Skeletal muscle tissue (tissue), 1 donor: ENCODE data around the gene TUBA1C. TPM values are rescaled to one million over a fixed set of nuclear protein-coding genes. Genes with fewer than 3 reads are reported as not detected.

Source experiments
- total RNA-seq: library from RNA; depleted of rRNA; stranded (reverse); fragments of >200 nt; gene quantifications from one replicate; pipeline ENCODE4 v1.2.3, GENCODE V29; 2014

Gene TUBA1C
- total RNA-seq, 1 donor from 2014 or later: 34.4 TPM

Other genes starting within 250 kb of the TUBA1C start
- gene PRKAG1, start 246.3 kb upstream of the TUBA1C start, total RNA-seq: 41.8 TPM
- gene KMT2D, start 204.3 kb upstream of the TUBA1C start, total RNA-seq: 26.1 TPM
- 0.52 TPM for gene RHEBL1, start 195.1 kb upstream of the TUBA1C start, total RNA-seq
- gene DHH, start 170.3 kb upstream of the TUBA1C start, total RNA-seq: 1.6 TPM
- gene LMBR1L, start 154.2 kb upstream of the TUBA1C start, total RNA-seq: 21.4 TPM
- gene TUBA1B, start 133.7 kb upstream of the TUBA1C start, total RNA-seq: 674 TPM
- gene TUBA1A, start 76.0 kb upstream of the TUBA1C start, total RNA-seq: 942 TPM
- gene PRPH, start 30.1 kb downstream of the TUBA1C start, total RNA-seq: 2.6 TPM
- gene TROAP, start 58.2 kb downstream of the TUBA1C start, total RNA-seq: 3.1 TPM
- gene C1QL4, start 72.1 kb downstream of the TUBA1C start, total RNA-seq: not detected
- gene DNAJC22, start 81.8 kb downstream of the TUBA1C start, total RNA-seq: not detected
- gene SPATS2, start 102.4 kb downstream of the TUBA1C start, total RNA-seq: 19.8 TPM